Transverse colon (tissue), 4 donors: ENCODE results near the gene CSH2. TPM values are rescaled to one million over a fixed set of nuclear protein-coding genes. Genes with fewer than 3 reads are reported as not detected.
"Not testable (repeated sequence)": the region's sequence is repeated elsewhere in the genome, so short reads cannot be mapped to it uniquely, and the experiment has no call there.

ENCODE experiments used
- DNase-seq: peaks from one replicate; pipeline ENCODE4 v3.0.0-alpha.2; 2019
- H3K27ac ChIP-seq, 4 donors: fragments of 200-600 bp; sonication (generic); 2 replicates each; pipeline ENCODE4 v1.5.1; 2016 to 2018; ENCODE audit warnings: inconsistent platforms in 4 of 4
- H3K27me3 ChIP-seq: fragments of 200-600 bp; sonication (generic); 2 replicates; pipeline ENCODE4 v1.5.1; 2017; ENCODE audit warnings: inconsistent platforms
- H3K36me3 ChIP-seq, 4 donors: fragments of 200-600 bp; sonication (generic); 2 replicates each; pipeline ENCODE4 v1.5.1; 2017 to 2019; ENCODE audit warnings: inconsistent platforms in 4 of 4
- H3K4me1 ChIP-seq, 4 donors: fragments of 200-600 bp; sonication (generic); 2 replicates each; pipeline ENCODE4 v1.5.1; 2017 to 2020; ENCODE audit warnings: inconsistent platforms in 4 of 4
- H3K4me3 ChIP-seq, 4 donors: fragments of 200-600 bp; sonication (generic); 1 replicate in 1 of 4; 2 replicates in 3 of 4; pipeline versions ENCODE4 v1.5.1 to v1.6.1; 2017 to 2019; ENCODE audit warnings: inconsistent platforms in 4 of 4
- H3K9me3 ChIP-seq, 2 donors: fragments of 200-600 bp; sonication (generic); 2 replicates each; pipeline ENCODE4 v1.5.1; 2017 to 2019; ENCODE audit warnings: inconsistent platforms in 2 of 2
- POLR2AphosphoS5 ChIP-seq, 3 donors: sonication (generic); formaldehyde crosslinking; IDR thresholded peaks; one replicate each; pipeline ENCODE4 v1.6.1; 2016; ENCODE audit warnings: antibody characterized with exemption in 3 of 3
- WGBS, 2 donors: methylation state at CpG; one replicate each; pipeline ENCODE4 v1.1.5; 2018; ENCODE audit warnings: low coverage in 1 of 2; 5-methylcytosine and 5-hydroxymethylcytosine counted together
- in situ Hi-C, 4 donors: fragments of 200-750 bp; cut with MboI; loops; one replicate each; pipeline versions ENCODE4 v1.15.0 to v1.15.1; 2017; ENCODE audit warnings: low sequenced_read_pairs in 3 of 4, low pct_ligation_motif_present in 1 of 4, low pct_unique_long_range_greater_than_20kb in 1 of 4
- intact Hi-C: fragments of 100-400 bp; cut with DNase I; formaldehyde crosslinking; loops from one replicate; pipeline ENCODE4 v1.15.1; 2023; ENCODE audit warnings: low total_unique reads
- total RNA-seq, 4 donors: library from RNA; depleted of rRNA; stranded (reverse); fragments of >200 nt; gene quantifications; one replicate each; pipeline ENCODE4 v1.1.0, GENCODE V29; 2016
- TF ChIP-seq, protein P1 (sequence below), 5 experiments: fragments of 200-600 bp in 3 of 5; fragments of 450-650 bp in 2 of 5; sonication (generic) in 3 of 5; IDR thresholded peaks; 1 replicate in 2 of 5; 2 replicates in 3 of 5; pipeline ENCODE4 v1.5.1; 2016 to 2017; ENCODE audit warnings: antibody characterized with exemption in 5 of 5, inconsistent platforms in 3 of 5, mild to moderate bottlenecking in 2 of 5, moderate library complexity in 1 of 5

The CSH2 gene
- total RNA-seq, 4 donors from 2014 or later, result not detected

DNA sequence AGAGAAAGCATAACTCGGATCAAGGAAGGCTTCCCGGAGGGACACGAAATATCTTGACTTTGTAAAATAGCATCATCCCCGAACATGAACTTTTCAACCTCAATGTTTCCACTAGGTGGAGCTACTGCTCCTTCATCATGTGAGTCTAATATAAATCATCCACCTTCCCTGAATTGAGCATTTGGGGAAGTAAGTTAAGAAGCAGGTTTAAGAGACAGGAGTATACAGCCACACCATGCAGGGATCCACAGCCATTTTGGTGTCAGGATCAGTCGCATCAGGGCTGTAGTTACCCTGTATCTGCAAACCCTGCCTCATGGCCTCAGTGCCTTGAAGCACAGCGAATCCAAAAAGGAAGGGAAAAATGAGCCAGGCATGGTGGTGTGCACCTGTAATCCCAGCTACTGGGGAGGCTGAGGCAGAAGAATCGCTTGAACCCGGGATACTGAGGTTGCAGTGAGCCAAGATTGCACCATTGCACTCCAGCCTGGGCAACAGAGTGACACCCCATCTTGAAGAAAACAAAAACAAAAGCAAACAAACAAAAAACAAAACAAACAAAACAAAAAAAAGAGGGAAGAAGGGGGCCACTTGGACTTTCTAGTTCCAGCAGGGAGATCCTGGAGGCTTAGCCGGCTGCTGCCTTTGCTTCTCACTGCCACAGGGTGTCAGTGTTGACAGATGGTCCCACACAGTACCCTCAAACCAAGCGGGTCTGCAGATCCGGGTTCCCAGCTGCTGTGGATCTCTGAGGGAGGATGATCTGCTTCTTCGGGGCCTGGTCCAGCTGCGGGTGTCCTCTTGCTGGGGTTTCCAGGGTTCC lies 15.8 kb upstream of the CSH2 start:
- H3K4me3 ChIP-seq, H3K27me3 ChIP-seq, DNase-seq, H3K36me3 ChIP-seq, in situ Hi-C loops, H3K4me1 ChIP-seq, H3K27ac ChIP-seq, H3K9me3 ChIP-seq, intact Hi-C loops: not testable (repeated sequence)
- WGBS, 2 donors, result 19 to 20% methylated on average over 3 to 11 of the region's 13 CpGs
- TF ChIP-seq, protein P1, sequence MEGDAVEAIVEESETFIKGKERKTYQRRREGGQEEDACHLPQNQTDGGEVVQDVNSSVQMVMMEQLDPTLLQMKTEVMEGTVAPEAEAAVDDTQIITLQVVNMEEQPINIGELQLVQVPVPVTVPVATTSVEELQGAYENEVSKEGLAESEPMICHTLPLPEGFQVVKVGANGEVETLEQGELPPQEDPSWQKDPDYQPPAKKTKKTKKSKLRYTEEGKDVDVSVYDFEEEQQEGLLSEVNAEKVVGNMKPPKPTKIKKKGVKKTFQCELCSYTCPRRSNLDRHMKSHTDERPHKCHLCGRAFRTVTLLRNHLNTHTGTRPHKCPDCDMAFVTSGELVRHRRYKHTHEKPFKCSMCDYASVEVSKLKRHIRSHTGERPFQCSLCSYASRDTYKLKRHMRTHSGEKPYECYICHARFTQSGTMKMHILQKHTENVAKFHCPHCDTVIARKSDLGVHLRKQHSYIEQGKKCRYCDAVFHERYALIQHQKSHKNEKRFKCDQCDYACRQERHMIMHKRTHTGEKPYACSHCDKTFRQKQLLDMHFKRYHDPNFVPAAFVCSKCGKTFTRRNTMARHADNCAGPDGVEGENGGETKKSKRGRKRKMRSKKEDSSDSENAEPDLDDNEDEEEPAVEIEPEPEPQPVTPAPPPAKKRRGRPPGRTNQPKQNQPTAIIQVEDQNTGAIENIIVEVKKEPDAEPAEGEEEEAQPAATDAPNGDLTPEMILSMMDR (IDR thresholded peaks at IDR 0.05), result peak; percentile 17 to 43 (median 32)

DNA sequence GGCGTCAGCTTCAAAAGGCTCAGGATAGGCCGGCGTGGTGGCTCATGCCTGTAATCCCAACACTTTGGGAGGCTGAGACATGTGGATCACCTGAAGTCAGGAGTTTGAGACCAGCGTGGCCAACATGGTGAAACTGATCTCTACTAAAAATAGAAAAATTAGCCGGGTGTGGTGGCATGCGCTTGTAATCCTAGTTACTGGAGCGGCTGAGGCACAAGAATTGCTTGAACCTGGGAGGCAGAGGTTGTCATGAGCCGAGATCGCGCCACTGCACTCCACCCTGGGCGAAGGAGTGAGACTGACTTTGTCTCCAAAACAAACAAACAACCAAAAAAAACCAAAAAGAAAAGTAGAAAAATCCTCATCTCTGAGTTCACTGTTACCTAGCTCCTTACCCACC lies 11.6 kb upstream of the CSH2 start:
- intact Hi-C loops, H3K4me3 ChIP-seq, H3K36me3 ChIP-seq, H3K27me3 ChIP-seq, H3K27ac ChIP-seq, DNase-seq, H3K4me1 ChIP-seq, H3K9me3 ChIP-seq, in situ Hi-C loops: not testable (repeated sequence)
- WGBS, 2 donors, result 76 to 94% methylated on average over 3 to 8 of the region's 11 CpGs

DNA sequence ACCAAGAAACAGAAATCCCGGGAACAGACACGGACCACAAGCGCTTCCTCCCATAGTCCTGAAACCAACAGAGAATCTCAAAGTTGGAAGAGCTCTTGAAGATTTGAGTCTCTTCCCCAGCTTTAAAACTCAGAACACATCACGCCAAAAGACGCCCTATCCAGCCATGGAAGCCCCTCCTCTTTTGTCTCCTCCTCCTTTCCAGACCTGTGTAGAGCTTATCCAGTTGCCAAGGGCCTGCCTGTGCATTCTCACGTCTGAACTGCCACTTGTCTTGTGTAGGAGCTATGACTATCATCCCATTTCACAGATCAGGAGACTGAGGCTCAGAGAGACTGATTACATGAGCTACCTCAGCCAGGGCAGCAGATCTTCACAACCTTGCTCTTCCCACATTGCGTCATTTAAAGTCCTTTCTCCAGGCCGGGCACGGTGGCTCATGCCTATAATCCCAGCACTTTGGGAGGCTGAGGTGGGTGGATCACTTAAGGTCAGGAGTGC lies 9.2 kb upstream of the CSH2 start:
- H3K9me3 ChIP-seq, H3K27ac ChIP-seq, H3K4me1 ChIP-seq, in situ Hi-C loops, DNase-seq, H3K27me3 ChIP-seq, H3K4me3 ChIP-seq, intact Hi-C loops, H3K36me3 ChIP-seq: not testable (repeated sequence)
- 71% methylated on average over 9 of the region's 9 CpGs; no CpG with 5 or more reads in 1 of the 2 donors for WGBS, 2 donors

DNA sequence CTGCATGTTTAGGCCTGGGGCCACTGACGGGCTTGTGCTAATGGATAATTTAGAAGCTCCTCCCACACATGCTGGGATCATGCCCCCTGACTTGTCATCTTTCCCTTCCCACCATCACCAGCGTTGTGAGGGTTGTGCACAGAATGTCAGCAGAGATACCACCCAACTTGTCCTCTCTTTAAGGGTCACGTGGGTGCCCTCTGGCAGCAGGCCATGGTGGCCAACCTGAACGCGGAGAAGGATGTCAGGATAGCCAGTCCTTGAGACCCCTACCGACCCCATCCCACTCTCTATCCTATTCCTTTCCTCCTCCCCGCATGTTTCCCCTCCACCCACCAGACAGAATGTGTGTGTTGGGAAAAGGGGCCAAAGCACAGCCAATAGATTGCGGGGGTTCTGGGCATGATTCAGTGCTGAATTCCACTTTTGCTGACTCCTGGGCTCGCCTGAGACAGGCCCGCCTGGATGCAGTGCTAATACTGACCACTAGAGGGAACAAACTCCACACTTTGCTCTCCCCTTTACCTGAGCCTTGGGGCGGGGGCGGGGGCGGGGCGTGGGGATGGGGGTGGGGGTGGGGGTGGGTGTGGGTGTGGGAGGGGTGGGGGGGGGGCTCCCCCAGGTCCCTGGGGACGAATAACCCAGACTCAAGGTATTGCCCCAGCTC lies 8.6 kb upstream of the CSH2 start, which contains the start of gene GH2:
Gene GH2 (minus strand): TSS at position 10 of the 667 bp plus-strand sequence. CDS start 143 bp downstream, outside the sequence.
- Histone ChIP-seq H3K27me3 (no peaks in the 10 kb centered on the region), H3K4me1 (no peaks in the 10 kb centered on the region), H3K36me3 (no peaks in the 10 kb centered on the region), H3K27ac (no peak within 1 kb of the TSS), H3K9me3 (no peaks in the 10 kb centered on the region), H3K4me3 (no peak within 1 kb of the TSS)
- in situ Hi-C loops, result no loop called here
- intact Hi-C loops, result no loop called here
- 35 to 43% methylated on average over 2 to 14 of the region's 15 CpGs for WGBS, 2 donors
- peak; percentile 50 for DNase-seq
- TF ChIP-seq, protein P1 (IDR thresholded peaks at IDR 0.05), result peak; percentile 38 to 69 (median 55)
- no peak for TF ChIP-seq POLR2AphosphoS5 (IDR thresholded peaks at IDR 0.05)

DNA sequence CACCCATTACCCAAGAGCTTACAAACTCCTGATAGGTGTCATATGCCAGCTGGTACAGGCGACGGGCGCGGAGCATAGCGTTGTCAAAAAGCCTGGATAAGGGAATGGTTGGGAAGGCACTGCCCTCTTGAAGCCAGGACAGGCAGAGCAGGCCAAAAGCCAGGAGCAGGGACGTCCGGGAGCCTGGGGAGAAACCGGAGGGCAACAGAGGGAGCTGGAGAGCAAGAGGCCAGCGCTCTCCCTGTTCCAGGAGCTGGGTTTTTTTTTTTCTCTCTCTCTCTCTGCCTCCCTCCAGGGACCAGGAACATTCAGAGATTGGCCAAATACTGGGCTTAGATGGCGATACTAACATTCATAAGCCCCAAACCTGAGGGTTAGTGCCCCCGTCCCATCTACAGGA lies 7.9 kb upstream of the CSH2 start:
- H3K9me3 ChIP-seq, DNase-seq, in situ Hi-C loops, H3K27me3 ChIP-seq, H3K27ac ChIP-seq, H3K36me3 ChIP-seq, H3K4me3 ChIP-seq, H3K4me1 ChIP-seq, intact Hi-C loops: not testable (repeated sequence)
- 66% methylated on average over 11 of the region's 11 CpGs; no CpG with 5 or more reads in 1 of the 2 donors for WGBS, 2 donors
